HG02642 (cell line): ENCODE measurements around the gene ITPKB.
A peak's percentile ranks its signal among the peaks of the same experiment; 100 is the strongest.
"Not testable (repeated sequence)": the region's sequence is repeated elsewhere in the genome, so short reads cannot be mapped to it uniquely, and the experiment has no call there.

Source experiments
- ATAC-seq: cut with Tn5 transposase; IDR thresholded peaks from one replicate; pipeline ENCODE4 v1.9.1; 2021; ENCODE audit warnings: mild to moderate bottlenecking; ENCODE audit not compliant: unreplicated experiment, poor library complexity

The ITPKB gene

DNA sequence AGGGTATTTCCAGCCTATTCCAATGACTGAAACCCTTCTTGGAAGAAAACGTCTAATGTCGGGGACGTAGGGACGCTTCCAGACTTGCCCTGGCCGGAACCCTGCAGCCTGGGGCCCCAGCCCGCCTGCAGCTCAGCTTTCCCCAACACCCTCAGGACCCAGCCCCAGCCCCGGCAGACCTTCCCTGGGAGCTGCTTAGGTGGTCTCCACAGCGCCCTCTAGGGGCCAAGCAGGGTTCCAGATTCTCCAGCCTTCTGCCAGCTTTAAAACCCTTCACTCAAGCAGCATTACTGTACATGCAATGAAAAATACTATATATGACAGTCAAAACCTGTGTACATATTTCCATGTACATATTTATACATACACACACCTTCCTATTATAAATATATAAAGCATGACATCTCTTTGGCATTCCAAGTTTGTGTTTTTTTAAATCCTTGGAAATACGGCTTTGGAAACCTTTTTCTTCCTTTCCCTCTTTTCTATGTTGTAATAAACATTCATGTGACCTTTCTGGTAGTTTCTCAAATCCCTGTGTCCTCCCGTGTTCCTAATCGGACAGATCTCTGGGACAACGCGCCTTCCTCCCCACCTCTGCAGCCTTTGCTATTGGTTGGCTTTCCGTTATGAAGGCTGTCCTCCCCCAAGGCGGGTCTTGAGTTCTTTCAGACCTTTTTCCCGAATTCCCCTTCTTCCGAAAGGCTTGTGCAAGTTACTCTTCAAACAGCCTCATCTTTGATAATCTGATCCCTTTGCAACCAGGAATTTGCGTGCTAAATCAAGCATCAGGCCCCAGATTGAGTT lies 130.2 kb downstream of the ITPKB start:
- peak; percentile 52 for ATAC-seq

DNA sequence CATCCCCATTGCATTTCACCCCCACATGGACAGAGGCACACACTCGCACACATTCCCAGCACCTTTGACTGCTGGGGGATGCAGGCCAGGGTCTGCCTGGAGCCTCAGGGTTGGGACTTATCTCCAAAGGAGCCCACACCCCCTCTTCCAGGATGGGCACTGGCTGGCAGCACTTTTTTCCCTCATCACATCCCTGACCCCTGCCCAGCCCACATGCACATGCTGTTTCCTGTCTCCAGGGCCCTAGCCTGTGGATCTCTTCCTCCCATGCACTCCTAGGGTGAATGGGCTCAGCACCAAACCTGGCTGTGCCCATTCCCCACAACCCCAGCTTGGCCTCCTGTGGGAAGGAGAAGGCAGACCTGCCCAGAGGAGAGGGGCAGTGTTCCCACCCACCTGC lies 131.3 kb downstream of the ITPKB start:
- ATAC-seq: no peak

DNA sequence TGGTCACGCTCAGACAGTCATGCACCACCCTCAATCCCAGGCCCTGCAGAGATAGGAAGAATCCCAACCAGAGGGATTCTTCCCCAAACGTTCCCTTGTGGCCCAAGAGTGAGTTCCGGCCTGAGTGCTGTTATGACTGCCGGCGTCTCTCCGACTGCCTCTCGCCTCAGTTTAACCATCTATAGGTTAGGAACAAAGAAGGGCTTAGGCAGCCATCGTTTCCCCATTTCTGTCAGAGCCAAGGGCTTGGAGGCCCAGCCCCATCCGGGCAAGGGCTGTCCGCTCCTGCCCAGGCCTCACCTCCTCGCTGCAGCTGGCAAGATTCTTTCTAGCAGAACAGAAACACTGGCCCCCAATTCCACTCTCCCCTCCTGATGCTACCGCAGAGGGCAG lies 131.8 kb downstream of the ITPKB start:
- no peak for ATAC-seq

DNA sequence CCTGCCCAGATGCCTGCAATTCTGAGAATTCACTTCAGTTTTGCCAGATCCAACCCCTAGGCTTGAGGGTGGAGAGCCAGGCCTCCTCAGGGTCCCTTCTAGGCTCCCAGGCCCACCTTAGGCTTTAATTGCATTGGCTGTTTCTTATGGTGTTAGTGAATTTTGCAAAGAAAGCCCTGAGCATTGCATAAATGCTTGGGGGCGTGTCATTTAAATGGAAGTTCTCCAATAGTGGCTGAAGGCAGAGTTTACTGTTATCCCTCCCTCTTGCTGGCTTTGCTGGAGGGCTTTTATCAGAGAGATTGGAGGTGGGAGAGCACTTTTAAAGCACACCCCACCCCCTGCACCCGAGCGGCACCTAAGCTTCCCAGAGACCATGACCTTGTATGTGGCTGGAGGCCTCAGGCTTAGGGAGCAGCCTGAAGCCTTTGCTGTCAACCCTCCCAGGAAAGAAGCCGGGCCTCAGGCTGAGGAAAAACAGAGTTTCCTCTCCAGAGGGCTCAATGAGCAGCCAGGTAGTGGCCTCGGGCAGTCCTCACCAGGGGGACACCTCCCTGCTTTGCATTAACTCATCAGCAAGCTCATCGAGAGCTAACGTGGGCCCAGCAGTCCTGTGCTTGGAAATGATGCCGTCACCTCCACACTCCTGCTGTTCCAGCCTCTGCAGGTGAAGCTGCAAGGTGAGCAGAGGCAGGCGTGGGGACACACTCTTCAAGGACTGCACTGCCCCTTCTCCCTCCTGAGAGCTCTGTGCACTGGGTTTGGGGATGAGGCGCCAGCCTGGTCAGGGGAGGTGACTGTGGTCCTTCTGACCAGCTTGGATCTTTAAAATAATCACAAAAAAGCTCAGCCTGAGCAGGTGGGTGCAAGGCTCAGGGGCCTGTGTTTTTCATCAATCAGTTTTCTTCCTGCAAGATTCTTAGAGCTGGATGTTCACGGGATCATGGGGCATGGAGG lies 132.5 kb downstream of the ITPKB start:
- ATAC-seq: no peak

DNA sequence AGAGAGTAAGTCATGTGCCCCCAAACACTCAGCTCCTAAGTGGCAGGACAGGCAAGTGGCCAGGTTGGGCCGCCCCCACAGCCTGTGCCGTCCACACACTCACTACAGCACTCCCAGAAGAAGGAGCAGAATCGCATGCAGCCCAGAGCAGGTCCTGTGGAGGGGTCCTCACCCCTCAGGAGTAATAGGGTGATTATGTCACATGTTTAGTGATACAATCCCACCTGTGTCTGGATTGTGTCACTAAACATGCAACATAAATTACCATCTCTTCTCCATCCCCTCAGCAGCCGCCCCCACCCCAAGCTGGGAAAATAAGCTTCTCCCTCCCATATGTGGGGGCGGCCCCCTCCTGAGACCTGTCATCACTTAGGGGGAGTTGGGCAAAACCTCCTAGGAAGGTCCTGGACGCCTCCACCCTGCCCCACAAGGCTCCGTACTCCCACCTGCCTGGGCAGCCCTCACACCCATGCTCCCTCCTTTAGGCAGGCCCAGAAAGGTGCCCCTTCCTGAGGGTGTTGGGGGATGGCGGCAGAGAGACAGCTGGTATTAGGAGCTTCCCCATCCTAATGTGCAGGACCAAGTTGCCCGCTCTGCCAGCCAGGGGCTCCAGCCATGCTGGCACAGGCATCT lies 133.6 kb downstream of the ITPKB start:
- no peak for ATAC-seq

DNA sequence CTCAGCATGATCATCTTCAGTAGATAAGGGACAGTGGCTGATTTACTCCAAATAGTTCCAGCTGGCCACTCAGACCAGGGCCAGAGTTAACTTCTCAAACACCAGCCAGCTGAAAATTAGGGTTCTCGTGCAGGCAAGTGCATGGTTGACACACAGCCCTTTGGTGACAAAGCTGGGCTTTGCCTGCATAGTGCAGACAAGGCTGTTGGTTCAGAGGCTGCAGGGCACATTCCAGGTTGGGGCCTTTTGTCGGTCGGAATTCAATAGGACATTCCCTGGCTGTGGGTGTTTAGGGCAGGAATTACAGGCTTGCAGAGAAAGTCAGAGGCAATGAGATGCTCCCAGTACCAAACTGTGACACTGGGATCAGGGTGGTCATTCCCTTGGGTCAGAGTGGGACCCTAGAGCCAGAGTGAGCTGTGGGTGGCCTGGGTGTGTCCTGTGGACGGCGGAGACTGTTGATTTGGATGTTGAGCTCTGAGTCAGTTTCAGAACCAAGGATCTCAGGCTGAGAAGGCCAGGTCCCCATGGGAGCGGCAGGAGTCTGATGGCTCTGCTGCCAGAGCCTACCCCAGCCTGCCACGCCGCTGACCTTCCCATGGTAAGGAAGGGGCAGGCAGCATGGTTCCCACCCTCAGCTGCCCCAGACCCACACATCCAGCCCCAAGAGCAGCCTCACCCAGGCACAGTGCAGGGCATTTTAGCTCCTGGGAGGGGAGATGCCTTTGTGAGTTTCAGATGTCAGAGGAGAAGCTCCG lies 134.3 kb downstream of the ITPKB start:
- ATAC-seq: no peak

DNA sequence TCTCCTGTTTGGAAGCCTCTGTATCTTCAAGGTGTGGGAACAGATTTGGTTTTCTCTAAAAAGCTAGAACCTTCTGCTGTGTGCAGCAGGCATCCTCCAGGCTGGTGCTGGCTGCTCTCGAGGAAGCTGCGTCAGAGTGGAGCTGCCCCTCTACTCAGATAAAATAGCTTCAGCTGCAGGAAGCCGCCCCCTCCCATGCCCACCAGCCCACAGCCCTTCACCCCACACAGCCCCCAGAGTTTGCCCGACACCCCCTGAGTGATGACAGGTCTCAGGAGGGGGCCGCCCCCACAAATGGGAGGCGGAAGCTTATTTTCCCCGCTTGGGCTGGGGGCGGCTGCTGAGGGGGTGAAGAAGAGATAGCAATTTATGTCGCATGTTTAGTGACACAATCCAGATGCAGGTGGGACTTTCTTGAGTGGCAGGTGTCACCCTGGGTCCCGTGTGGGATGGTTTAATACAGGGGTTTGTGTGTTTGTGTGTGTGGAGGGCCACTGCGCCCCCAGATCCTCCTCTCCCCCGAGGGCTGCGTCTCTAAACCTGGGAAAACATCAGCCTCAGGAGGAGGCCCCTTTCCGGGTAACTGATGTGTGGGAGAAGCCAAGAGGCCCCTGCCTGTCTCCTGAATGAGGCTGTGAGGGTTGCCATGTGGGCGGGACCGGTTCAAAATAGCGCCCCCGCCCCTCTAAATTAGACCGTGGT lies 135.1 kb downstream of the ITPKB start:
- ATAC-seq: no peak

DNA sequence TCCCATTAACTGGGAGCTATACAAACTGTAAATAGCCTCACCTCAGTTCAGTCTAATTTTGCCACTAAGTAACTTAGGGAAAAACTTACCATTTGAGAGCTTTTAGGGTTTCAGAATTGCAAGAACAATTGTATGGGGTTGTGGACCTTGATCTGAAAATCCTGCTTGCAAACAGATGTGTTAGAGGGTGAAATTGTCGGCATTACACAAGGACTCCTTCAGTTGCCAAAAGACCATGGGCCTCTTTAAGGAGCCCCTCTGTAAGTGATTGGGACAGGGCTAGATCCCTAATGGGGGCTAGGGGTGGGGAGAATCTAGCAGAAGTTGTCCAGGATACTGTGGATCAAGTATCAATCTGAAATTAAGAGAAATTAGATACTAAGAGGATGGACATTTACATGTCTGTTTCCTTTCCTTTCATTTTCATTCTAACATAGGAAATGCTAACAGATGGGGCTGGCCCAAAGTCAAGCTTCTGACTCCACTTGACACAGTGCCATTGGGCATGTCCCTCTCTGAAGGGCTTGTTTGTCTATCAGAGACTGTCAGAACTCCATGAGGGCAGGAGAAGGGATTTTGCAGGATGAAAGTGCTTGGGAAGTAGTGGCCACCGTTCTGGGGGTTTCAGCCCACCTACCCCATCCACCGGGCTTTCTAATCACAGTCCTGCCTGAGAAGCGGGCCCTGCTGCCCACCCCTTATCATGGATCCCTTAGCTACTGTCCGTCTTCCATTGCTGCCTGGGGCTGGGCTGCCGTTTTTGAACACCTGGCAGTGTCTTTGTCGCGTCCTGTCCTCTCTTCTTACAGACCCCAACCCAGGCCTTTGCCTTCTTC lies 135.8 kb downstream of the ITPKB start:
- no peak for ATAC-seq

DNA sequence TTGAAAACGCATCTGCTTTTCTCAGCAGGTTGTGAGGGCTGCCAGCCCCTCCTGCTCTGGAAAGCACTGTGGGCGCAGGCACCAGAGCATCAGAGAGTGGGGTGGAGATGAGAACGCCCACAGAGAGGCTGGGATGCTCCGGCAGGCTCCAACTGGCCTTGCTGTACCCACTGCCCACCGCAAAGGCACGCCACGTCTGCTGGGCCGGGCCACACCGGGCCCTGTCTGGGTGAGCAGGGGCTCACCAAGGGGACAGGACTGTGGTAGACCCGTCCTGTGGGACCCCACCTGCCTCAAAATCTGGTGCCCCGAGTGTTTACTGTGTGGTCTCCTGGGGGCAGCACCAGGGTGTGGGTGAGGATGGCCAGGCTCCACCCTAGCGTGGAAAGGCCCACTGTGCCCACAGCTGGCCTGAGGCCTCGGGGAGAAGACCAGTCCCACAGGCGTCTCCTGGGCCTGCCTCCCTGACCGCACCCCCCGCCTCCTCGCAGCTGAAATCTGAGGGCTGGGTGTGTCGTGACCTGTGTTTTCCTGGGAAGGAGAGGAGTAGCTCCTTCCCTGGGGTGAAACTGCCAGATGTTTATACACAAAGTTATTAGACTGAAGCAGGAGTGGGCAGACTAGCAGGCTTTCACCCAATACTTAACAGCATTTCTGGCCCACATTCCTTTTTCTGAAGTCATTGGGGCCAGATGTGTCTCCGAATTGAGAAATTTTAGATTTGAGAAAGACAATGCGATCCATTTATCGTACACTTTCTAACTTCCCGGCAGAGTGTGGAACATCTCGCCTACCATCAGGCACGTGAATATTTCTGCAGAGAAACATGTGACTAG lies 136.7 kb downstream of the ITPKB start:
- ATAC-seq: no peak

DNA sequence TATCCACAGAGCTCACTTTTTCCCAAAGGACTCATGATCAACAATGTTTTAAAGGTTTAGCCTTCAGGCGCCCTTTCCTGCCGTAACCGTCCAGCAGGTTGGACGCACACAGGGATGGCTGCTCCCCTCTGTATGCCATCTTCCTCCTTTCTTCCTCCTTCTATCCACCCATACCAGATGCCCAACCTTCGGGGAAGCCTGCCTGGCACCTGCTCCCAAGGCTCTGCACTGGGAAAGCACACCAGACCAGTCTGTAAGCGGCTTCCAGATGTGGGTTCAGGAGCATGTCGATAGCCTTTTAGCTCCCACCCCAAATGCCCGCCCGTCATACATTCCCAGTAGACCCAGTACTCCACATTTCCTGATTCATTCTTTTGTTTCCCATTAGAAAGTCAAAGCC lies 137.6 kb downstream of the ITPKB start:
- ATAC-seq: no peak

DNA sequence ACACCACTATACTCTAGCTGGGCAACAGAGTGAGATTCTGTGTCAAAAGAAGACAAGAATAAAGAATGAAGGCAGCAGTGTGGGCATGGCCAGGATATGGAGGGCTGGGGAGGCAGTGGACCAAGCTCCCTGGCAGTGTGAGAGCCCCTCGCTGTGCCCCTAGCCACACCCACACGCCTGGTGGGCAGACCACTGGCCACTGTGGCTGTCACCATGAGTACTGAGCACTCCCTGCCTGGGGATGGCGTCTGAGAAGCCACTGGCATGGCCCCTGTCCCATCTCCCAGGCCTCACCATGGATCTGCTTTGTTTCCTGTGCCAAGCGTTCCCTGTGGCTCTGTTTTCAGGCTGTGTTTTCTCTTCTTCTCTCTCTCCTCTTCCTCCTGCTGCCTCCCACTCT lies 138.8 kb downstream of the ITPKB start:
- no peak for ATAC-seq

DNA sequence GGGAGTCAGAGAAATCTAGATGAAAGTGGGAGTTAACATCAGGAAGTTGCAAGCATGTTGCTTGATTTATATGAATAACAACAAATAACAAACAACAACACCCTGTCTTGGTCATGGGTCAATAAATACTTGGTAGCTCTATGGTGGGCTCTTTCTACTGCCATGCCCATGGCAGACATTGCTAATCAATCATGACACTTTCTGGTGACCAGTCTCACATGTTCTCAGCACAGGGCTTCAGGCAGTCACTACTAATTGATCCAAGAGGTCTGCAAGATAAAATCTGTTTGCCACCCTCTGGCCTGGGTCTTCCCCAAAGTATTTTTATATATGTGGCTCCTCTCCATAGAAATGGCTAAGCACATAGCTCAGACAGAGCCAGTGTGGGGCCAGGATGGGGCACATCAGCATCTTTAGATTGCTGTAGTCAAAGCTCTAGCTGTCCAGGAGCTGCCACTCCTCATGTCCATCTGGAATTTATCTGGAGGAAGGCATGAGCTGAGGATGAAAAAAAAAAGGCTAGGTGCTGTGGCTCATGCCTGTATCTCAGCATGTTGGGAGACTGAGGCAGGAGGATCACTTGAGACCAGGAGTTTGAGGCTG lies 139.3 kb downstream of the ITPKB start:
- no peak for ATAC-seq

DNA sequence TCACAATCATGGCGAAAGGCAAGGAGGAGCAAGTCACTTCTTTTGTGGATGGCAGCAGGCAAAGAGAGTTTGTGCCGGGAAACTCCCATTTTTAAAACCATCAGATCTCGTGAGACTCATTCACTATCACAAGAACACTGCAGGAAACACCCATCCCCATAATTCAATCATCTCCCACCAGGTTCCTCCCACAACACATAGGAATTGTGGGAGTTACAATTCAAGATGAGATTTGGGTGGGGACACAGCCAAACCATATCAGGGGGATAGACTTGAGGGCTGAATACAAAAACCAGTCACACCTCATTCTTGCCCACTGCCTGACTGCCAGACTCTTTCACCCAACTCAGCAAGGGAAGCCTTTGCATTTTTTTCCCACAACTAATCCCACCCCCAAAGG lies 140.1 kb downstream of the ITPKB start:
- ATAC-seq: not testable (repeated sequence)

DNA sequence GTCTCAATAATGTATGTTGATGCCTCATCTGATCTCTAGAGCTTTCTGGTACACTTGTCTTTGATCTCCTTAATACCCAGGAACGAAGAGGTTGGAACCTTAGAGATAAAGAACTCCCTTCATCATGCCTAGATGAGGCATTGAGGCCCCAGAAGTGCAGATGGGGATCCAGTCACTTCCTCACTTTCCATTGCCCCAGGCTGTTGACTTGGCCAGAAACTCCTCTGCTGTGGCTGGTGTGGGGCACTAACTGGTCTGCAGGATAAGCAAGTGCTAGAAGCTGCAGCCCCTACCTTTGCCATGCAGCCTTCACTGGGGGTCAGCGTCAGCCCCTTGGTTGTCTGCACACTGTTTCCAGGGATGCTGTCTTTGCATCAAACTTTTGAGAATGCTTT lies 140.6 kb downstream of the ITPKB start:
- ATAC-seq: no peak

DNA sequence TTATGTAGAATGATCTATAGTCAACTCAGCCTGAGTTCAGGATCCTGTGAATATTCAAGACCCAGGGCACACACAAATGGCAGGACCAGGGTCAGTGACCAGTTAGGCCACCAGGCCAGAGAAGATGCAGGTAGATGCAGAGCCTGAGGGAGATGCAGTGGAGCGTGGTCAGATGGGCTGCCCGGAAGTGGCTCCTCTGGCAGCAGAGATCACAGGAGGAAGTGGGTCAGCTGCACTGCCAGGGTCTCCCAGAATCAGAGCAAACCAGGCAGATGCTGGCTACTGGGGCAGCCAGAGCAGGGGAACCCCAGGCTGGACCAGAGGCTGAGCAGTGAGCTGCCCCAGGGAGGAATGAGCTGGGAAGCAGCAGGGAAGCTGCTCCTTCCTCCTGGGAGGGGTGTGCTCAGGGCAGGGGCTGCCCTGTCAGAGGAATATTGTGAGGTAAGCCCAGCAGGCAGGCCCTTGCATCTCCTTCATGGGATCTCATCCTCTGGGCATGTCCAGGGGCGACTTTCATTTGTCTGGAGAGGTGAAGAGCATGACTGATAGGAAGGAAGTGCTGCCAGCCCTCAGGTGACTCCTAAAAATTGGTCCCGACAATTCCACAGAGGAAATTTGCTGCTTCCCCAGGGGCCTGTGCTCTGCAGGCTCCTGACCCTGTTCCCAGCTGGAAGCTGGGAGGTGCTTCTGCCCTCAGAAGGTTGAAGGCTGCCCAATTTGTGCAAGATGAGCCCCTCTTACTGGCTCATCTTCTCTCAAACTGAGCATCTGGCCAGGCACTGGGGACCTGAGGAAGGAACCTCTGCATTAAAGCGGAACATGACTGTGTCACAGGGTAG lies 141.2 kb downstream of the ITPKB start:
- ATAC-seq: no peak

DNA sequence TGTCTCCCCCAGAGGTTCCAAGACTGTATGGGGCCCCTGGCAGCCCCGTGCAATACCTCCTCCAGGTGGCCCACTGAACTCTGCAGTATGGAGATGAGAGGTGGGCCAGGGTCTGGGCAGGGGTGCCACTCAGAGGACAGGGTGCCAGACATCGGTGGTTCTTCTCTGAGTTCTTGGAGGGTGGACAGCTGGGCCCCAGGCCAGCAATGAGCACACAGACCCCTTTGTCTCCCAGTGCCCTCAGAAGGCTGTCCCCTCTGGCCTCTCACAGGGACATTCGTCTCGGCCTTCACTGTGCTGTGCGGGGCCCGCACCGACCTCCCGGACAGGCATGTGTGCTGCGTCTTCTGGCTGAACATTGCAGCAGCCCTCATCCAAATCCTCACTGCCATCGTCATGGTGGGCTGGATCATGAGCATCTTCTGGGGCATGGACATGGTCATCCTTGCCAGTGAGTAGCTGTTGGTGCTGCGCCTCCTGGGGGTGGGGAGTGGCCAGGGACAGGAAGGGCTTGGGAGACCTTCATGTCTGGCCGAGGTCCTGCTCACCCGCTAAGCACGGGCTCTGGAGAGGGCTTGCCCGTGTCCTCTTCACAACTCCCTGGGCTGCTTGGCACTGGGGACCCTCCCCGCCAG lies 142.4 kb downstream of the ITPKB start:
- no peak for ATAC-seq
